Measurements from ENCODE around the gene CORO1C.

Gene CORO1C

GRCh38 chr12:108642269-108642870 lies 88.9 kb downstream of the CORO1C start:
- peaks cover 54% of the 10 kb centered on the region for H3K36me3 ChIP-seq (ENCODE audit: control insufficient read depth, insufficient read depth, low read length, severe bottlenecking)
- no peak overlapping the region for H3K9ac ChIP-seq (ENCODE audit: low read length)

GRCh38 chr12:108641446-108642268 lies 89.7 kb downstream of the CORO1C start:
- Histone ChIP-seq H3K9me3 (ENCODE audit: control insufficient read depth, low read length) (no peaks in the 10 kb centered on the region), H3K4me3 (ENCODE audit: low read length) (no peak overlapping the region), H3K9ac (ENCODE audit: low read length) (no peak overlapping the region), H3K36me3 (ENCODE audit: control insufficient read depth, insufficient read depth, low read length, severe bottlenecking) (peaks cover 47% of the 10 kb centered on the region), H3K4me1 (ENCODE audit: control insufficient read depth, insufficient read depth, low read length) (peaks cover 56% of the 10 kb centered on the region), H3K27me3 (replicated peaks; ENCODE audit: control insufficient read depth, insufficient read depth, low read length) (no peaks in the 10 kb centered on the region)
- no peak for DNase-seq (ENCODE audit: low read depth)

More at GRCh38 chr12:108642269-108642870, 88.9 kb downstream of the CORO1C start:
- peaks cover 63% of the 10 kb centered on the region for H3K4me1 ChIP-seq (ENCODE audit: control insufficient read depth, insufficient read depth, low read length)
- no peak overlapping the region for H3K4me3 ChIP-seq (ENCODE audit: low read length)
- H3K9me3 ChIP-seq (ENCODE audit: control insufficient read depth, low read length): no peaks in the 10 kb centered on the region
- no peak for DNase-seq (ENCODE audit: low read depth)
- H3K27me3 ChIP-seq (replicated peaks; ENCODE audit: control insufficient read depth, insufficient read depth, low read length): no peaks in the 10 kb centered on the region

- Histone ChIP-seq H3K27me3 (replicated peaks; ENCODE audit: control insufficient read depth, insufficient read depth, low read length) (no peaks in the 10 kb centered on the region), H3K9ac (ENCODE audit: low read length) (no peak overlapping the region), H3K4me3 (ENCODE audit: low read length) (no peak overlapping the region), H3K36me3 (ENCODE audit: control insufficient read depth, insufficient read depth, low read length, severe bottlenecking) (peaks cover 39% of the 10 kb centered on the region), H3K4me1 (ENCODE audit: control insufficient read depth, insufficient read depth, low read length) (peaks cover 56% of the 10 kb centered on the region), H3K9me3 (ENCODE audit: control insufficient read depth, low read length) (no peaks in the 10 kb centered on the region)
- DNase-seq (ENCODE audit: low read depth): no peak
Observed at GRCh38 chr12:108640802-108641445, 90.4 kb downstream of the CORO1C start.

GRCh38 chr12:108638997-108639822 lies 92.1 kb downstream of the CORO1C start:
- H3K4me1 ChIP-seq (ENCODE audit: control insufficient read depth, insufficient read depth, low read length): peaks cover 56% of the 10 kb centered on the region

GRCh38 chr12:108638141-108638827 lies 93.0 kb downstream of the CORO1C start:
- Histone ChIP-seq H3K36me3 (ENCODE audit: control insufficient read depth, insufficient read depth, low read length, severe bottlenecking) (peaks cover 14% of the 10 kb centered on the region), H3K9ac (ENCODE audit: low read length) (peak overlapping the region; percentile 66), H3K27me3 (replicated peaks; ENCODE audit: control insufficient read depth, insufficient read depth, low read length) (no peaks in the 10 kb centered on the region), H3K4me1 (ENCODE audit: control insufficient read depth, insufficient read depth, low read length) (peaks cover 56% of the 10 kb centered on the region), H3K4me3 (ENCODE audit: low read length) (no peak overlapping the region), H3K9me3 (ENCODE audit: control insufficient read depth, low read length) (no peaks in the 10 kb centered on the region)
- no peak for DNase-seq (ENCODE audit: low read depth)

More at GRCh38 chr12:108638997-108639822, 92.1 kb downstream of the CORO1C start:
- Histone ChIP-seq H3K9ac (ENCODE audit: low read length) (peak overlapping the region; percentile 66), H3K36me3 (ENCODE audit: control insufficient read depth, insufficient read depth, low read length, severe bottlenecking) (peaks cover 22% of the 10 kb centered on the region), H3K4me3 (ENCODE audit: low read length) (no peak overlapping the region), H3K27me3 (replicated peaks; ENCODE audit: control insufficient read depth, insufficient read depth, low read length) (no peaks in the 10 kb centered on the region), H3K9me3 (ENCODE audit: control insufficient read depth, low read length) (no peaks in the 10 kb centered on the region)
- no peak for DNase-seq (ENCODE audit: low read depth)

- Histone ChIP-seq H3K9ac (ENCODE audit: low read length) (peak overlapping the region; percentile 66), H3K4me1 (ENCODE audit: control insufficient read depth, insufficient read depth, low read length) (peaks cover 52% of the 10 kb centered on the region), H3K9me3 (ENCODE audit: control insufficient read depth, low read length) (no peaks in the 10 kb centered on the region), H3K27me3 (replicated peaks; ENCODE audit: control insufficient read depth, insufficient read depth, low read length) (no peaks in the 10 kb centered on the region), H3K4me3 (ENCODE audit: low read length) (no peak overlapping the region), H3K36me3 (ENCODE audit: control insufficient read depth, insufficient read depth, low read length, severe bottlenecking) (peaks cover 7% of the 10 kb centered on the region)
- no peak for DNase-seq (ENCODE audit: low read depth)
Observed at GRCh38 chr12:108637222-108637971, 93.9 kb downstream of the CORO1C start.

- Histone ChIP-seq H3K27me3 (replicated peaks; ENCODE audit: control insufficient read depth, insufficient read depth, low read length) (no peaks in the 10 kb centered on the region), H3K4me1 (ENCODE audit: control insufficient read depth, insufficient read depth, low read length) (peaks cover 44% of the 10 kb centered on the region), H3K4me3 (ENCODE audit: low read length) (no peak overlapping the region), H3K36me3 (ENCODE audit: control insufficient read depth, insufficient read depth, low read length, severe bottlenecking) (peaks cover 7% of the 10 kb centered on the region), H3K9me3 (ENCODE audit: control insufficient read depth, low read length) (no peaks in the 10 kb centered on the region), H3K9ac (ENCODE audit: low read length) (no peak overlapping the region)
- DNase-seq (ENCODE audit: low read depth): no peak
Observed at GRCh38 chr12:108635997-108636808, 95.1 kb downstream of the CORO1C start.

GRCh38 chr12:108635201-108635996 lies 95.9 kb downstream of the CORO1C start:
- peaks cover 4% of the 10 kb centered on the region for H3K36me3 ChIP-seq (ENCODE audit: control insufficient read depth, insufficient read depth, low read length, severe bottlenecking)
- H3K9me3 ChIP-seq (ENCODE audit: control insufficient read depth, low read length): no peaks in the 10 kb centered on the region
- H3K27me3 ChIP-seq (replicated peaks; ENCODE audit: control insufficient read depth, insufficient read depth, low read length): no peaks in the 10 kb centered on the region
- peaks cover 44% of the 10 kb centered on the region for H3K4me1 ChIP-seq (ENCODE audit: control insufficient read depth, insufficient read depth, low read length)
- H3K9ac ChIP-seq (ENCODE audit: low read length): no peak overlapping the region
- no peak overlapping the region for H3K4me3 ChIP-seq (ENCODE audit: low read length)
- peak; percentile 45 for DNase-seq (ENCODE audit: low read depth)

GRCh38 chr12:108634341-108634751 lies 97.0 kb downstream of the CORO1C start:
- no peak overlapping the region for H3K9ac ChIP-seq (ENCODE audit: low read length)
- no peaks in the 10 kb centered on the region for H3K27me3 ChIP-seq (replicated peaks; ENCODE audit: control insufficient read depth, insufficient read depth, low read length)
- H3K4me3 ChIP-seq (ENCODE audit: low read length): no peak overlapping the region
- no peaks in the 10 kb centered on the region for H3K36me3 ChIP-seq (ENCODE audit: control insufficient read depth, insufficient read depth, low read length, severe bottlenecking)
- no peak for DNase-seq (ENCODE audit: low read depth)
- no peaks in the 10 kb centered on the region for H3K9me3 ChIP-seq (ENCODE audit: control insufficient read depth, low read length)
- peaks cover 53% of the 10 kb centered on the region for H3K4me1 ChIP-seq (ENCODE audit: control insufficient read depth, insufficient read depth, low read length)
